GM18858 (cell line): ENCODE measurements around the gene RNGTT.
"Not testable (repeated sequence)": the region's sequence is repeated elsewhere in the genome, so short reads cannot be mapped to it uniquely, and the experiment has no call there.

Source experiments
- ATAC-seq: cut with Tn5 transposase; IDR thresholded peaks from one replicate; pipeline ENCODE4 v1.9.1; 2021; ENCODE audit not compliant: unreplicated experiment

Gene RNGTT

DNA sequence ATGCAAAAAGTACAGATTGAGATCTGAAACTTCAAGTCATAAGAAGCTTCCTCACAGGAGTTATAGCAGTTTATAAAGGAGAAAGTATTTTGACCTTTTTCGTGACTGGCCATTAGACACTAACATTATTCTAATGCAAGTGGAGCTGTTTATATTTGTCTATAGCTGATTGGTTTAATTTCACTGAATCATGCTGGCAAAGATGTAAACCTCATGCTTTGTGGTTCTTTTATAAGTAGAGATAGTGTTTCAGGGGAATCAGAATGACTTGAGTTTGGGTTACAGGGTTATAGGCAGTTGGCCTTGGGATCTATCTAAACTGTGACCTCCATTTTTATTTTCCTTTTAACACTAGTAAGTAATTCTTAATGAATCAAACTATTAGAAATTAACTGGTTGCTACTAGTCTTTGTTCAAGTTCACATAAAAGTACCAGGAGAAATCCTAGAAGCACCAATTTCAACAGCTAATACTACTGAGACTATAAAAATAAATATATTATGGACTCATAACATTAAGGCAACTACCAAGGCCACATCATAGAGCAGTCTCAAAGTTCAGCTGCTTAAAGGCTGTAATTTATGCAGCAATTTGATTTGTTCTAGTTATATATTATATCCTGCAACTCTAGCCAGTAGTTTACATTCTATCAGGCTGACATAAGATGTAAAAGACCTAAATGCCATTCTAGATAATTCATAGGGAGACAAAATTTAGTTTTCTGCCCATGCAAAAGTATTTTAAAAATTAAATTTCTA lies 94.0 kb downstream of the RNGTT start:
- ATAC-seq = no peak

DNA sequence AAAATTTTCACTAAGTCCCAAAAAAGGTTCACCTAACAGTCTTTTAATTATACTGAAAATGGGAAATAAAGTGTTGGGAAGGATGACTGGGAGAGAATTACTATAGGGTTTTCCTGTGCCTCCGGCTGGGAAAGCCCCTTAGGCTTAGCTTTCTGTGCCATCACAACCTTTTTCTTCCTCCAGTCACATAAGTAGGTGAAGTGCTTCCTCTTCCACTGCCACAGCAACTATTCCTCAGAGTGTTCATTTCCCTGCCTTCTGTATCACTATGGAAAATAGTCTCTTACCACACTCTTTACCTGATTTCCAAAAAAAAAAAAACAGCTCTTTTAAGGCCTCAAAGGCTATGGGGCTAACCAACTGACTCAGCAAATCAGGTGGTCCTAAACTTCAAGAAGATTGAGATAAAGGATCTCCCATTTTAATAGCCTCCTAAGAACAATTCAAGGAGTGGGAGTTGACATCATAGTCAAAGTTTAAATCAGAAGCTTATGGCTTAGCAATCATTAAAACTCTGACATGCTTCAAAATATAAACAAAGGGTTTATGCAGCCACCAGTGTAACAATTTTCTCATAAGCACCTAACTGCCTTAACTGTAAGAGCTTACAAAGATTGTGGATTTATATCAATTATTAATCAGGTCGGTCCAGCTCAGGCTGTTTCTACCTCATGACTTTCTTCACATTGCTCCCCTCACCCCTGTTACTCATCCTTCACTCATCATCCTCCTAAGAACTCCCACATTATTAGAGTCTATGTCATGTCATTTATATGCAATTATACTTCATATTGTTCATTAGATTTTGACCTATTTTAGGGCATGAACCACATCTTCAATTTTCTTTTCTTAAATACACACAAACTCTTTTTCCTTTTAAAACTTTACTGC lies 95.3 kb downstream of the RNGTT start:
- no peak for ATAC-seq

DNA sequence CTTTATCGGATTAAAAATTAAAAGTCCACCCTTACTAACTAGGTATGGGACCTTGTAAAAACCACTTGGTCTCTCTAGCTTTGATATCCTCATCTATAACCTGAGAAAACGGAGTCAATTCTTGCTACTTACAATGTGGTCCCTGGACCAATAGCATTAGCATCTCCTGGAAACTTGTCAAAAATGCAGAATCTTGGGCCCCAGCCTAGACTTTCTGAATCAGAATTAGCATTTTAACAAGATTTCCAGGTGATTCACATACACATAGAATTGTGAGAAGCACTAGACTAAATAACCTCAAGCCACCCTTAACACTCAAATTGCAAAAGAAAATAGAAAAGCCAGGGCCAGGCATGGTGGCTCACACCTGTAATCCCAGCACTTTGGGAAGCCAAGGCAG lies 96.6 kb downstream of the RNGTT start:
- ATAC-seq = no peak

DNA sequence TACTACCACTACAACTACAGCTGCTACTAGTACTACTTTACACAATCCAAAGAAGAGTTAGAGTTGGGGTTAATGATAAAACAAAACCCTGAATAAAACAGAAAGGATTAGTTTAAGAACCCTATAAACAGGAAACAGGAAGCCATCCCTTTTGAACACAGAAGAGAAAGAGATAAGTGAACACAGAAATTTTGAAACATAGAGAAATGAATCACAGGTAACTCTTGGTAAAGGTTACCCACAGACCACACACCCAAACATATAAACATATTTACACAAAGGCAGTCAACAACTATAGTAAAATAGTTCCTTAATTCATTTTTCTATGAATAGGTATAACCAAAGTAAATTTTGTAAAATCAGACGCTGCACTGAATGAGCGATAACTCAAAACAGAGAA lies 98.1 kb downstream of the RNGTT start:
- no peak for ATAC-seq

DNA sequence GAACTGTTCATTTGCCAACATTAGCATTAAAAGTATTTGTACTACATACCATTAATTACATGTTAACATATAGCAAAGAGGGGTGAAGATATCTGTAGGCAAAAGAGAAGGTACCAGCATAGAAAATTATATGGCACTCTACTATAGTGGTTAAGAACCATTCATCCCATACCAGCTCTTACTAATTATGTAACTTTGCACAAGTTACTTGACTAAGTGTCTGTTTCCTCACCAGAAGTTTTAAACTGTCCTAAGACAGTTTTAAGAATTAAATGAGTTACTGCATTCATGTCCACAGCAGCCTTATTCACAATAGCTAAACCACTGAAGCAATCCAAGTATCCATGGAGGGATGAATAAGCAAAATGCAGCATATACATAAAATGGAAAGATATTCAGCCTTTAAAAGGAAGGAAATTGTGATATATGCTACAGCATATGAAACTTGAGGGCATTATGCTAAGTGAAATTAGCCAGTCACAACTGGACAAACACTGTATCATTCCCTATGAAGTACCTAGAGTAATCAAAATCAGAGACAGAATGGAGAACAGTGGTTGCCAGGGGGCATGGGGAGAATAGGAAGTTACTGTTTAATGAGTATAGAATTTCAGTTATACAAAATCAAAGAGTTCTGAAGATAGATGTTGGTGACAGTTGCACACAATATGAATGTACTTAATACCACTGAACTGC lies 98.9 kb downstream of the RNGTT start:
- no peak for ATAC-seq

DNA sequence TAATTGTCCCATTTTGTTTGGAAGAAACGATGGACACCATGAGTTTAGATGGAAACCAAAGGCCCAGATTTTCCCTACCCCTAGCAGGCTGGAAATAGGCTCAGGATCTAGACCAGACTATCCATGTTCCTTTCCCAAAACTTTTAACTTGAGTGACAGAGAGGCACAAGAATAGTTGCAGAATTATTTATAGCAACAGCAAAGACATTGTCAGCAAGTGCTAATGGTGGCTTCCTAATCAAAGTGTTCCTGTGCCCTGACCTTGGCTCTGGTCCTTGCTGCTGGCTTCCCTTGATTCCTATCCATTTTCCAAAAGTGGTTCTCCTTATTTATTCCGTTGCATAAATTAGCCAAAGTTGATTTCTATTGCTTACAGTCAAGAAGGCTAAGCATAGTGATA lies 103.1 kb downstream of the RNGTT start:
- no peak for ATAC-seq

DNA sequence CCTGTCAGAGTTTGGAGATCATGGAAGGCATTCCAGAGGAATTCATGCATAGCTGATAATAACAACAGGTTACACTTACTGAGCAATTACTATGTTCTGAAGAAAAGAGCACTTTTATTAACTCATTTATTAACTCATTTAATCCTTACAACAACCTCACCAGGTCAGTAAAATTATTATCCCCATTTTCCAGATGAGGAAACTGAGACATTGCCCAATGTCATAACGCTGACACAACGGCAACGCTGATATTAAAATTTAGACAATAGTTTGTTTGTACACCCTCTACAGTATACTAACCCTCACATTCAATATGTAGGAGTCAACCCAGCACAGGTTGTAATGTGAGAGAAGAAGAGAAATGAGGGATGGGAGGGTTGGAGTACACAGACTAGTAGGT lies 105.0 kb downstream of the RNGTT start:
- ATAC-seq = no peak

DNA sequence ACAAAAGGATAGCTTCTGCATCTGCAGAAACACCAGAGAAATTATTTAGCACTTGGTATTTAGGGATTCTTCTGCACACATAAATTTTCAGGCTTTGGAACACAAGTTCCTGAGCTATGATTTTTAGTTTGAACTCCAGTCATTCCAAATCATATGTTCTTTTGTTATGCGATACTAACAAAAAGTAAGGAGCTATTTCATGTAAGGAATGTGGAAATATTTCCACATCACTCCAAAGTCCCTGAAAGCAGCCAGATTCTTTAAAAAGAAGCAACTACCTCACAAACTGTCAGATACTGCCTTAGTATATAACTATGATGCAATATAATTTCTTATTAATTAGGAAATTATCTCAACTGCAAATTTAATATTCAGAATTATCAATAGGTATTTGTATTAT lies 106.9 kb downstream of the RNGTT start:
- no peak for ATAC-seq

DNA sequence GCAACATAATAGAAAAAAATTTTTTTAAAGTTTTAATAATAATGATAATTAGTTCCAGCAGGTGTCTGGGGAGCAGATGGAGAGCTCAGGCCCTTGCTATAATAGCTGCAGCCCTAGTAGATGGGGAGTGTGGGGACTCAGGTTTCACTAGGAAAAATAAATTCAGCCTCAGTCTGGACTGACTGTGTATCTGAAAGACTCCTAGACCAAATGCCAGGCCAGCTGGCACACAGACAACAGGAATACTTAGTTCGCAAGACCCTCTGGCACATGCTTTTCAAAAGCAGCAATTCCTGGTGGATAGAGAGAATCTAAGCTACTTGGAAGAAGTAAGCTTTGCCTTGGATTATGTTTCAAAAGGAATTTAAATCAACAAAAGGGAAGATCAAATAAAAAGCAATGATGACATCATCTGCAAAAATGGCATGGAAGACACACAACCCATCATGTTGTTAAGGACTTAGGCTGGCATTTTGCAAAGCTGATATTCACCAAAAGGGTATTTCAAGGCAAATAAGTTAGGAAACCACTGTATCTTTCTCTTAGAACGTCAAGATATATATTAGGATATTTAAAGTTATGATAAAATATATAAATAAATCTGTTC lies 107.8 kb downstream of the RNGTT start:
- no peak for ATAC-seq

DNA sequence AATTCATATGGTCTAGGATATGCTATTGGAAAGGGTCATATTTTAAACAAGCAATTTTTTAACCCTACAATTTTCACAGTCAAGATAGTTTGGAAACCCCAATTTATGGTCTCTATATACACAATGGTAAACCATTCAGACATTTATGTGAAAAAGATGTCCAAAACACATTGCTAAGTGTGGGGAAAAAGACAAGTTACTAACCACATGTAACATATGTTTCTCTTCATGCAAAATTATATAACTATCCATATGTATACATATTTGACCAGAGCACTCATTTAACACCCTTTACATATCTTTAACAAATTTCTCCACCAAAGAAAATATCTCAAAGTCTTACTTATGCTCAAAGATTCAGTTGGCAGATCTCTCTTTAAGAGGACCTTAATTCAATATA lies 110.6 kb downstream of the RNGTT start:
- no peak for ATAC-seq

DNA sequence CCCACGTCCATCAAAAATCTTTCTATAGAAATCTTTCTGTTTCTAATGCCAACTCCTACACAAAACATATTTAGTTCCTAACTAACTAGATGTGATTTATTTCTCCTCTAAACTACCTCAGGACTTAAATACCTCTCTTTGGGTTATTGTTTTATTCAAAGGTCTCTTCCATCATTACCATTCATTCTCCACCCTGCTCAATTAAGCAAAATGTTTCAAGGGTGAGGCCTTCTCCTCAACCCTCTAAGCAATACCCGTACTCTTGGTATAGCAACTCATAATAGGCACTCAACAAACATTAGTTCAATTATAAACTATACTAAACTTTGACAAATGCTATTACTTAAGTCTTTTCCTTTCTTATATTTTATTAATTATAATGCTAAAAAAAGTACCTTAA lies 111.4 kb downstream of the RNGTT start:
- no peak for ATAC-seq

DNA sequence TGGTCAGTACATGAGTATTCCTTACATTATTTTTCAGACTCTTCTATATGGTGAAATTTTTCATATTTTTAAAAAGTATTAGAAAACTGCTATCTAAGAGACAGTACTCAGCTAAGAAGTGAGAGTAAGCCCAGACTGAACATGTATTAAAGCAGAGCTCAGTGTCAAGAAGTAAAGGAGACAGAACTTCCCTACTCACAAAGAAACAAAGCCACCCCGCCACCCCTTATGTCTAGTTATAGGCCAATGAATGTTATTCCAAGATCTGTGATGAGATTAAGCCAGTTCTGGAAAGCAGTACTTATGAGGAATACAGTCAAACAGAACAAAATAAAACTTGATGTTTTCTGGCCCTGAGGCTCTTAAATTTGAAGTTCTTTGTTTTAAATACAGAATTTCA lies 114.5 kb downstream of the RNGTT start:
- ATAC-seq = no peak

DNA sequence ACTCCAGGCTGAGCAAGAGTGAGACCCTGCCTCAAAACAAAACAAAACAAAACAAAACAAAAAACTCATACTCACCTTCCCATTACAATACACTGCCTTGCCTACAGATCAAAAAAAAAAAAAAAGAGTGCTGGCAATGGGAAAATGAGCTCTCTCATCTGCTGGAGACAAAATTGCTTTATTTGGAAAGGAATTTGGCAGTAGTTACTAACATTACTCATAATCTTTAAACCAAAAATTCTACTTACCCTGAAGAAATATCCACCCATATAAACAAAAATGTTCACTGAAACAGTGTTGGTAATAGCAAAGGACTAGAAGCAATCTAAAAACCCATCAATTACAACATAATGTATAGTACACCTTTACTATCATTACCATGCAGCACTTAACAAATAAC lies 120.4 kb downstream of the RNGTT start:
- no peak for ATAC-seq

DNA sequence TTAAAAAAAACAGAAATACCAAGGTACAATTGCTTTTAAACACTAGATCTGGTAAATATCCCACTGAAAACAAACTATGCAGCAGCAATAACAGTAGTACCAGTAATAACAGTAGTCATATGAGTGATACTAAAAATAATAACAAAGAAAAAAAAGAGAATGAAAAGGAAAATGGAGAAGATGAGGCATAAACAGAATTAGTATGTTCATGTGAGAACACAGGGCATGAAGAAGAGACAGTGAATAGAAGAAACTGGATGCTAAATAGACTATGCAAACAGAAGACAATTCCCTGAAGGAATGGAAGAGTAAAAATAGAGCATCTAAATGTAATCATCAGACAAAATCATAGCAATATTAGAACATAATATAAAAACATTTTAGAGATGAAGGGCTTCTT lies 121.1 kb downstream of the RNGTT start:
- no peak for ATAC-seq

DNA sequence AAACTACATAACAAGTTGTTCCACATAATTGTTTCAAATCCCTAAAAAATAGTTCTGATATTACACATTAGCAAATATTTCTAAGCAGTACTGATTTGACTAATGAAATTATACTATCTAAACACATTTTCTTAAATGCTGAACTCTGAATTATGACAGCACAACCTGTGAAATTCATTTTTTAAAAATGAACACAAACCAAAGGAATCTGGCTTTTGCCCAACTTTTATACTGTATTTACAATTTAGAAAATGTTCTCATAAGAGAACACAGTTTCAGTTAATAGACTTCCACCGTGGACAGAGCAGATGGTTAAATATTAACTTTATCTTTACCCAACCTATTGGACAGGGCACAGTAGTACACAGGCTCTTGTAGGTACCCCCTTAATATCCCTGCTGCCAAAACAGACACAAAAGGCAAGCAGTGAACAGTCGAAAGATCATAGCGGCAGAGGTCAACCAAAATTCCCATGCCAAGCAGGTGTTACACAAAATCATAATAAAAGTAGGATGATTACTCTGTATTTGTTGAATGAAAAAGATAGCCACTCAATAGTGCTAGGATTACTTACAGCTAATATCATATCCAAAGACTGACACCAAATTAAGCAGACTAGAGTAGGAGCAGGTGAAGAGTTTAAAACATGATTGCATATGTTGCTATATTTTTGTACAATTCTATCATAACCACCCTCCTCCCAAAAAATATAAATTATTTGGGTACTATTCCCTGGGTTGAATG lies 122.5 kb downstream of the RNGTT start:
- ATAC-seq = no peak

DNA sequence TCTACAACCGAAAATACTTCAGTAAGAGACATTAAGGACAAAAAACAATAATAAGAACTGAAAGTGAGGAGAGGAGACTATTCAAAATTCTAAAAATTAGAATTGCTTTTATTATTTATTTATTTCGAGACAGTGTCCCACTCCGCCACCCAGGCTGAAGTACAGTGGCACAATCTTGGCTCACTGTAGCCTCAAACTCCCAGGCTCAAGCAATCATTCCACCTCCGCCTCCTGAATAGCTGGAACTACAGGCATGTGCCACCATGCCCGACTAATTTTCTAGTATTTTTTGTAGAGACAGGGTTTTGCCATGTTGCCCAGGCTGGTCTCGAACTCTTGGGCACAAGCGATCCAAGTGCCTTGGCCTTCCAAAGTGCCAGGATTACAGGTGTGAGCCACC lies 123.1 kb downstream of the RNGTT start:
- ATAC-seq = no peak

DNA sequence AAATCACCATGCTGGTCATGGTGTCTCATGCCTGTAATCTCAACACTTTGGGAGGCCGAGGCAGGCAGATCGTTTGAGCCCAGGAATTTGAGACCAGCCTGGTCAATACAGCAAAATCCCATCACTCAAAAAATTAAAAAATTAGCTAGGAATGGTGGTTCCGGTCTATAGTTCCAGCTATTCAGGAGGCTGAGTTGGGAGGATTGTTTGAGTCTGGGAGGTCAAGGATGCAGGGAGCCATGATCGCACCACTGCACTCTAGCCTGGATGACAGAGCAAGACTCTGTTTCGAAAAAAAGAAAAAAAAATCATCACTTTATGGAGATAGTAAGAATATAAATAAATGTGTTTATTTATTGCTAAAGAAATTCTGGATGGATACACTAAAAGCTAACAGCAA lies 124.1 kb downstream of the RNGTT start:
- no peak for ATAC-seq

DNA sequence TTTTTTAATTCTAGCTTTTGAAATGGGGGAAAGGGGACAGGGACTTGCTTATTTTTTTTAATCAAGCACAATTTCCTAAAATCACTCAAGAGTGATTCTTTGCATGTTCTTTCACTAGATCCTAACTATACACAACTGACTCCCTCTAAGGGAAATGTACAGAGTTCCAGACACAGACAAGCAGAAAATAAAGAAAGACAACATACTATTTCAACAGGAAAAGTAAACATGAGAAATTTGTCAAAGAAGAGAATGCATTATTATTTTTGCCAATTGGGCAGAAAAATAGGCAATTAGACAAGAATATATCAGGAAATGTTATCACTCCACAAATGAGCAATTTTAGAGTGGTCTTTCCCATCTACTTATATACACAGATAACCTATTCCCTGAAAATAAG lies 128.2 kb downstream of the RNGTT start:
- ATAC-seq = no peak

DNA sequence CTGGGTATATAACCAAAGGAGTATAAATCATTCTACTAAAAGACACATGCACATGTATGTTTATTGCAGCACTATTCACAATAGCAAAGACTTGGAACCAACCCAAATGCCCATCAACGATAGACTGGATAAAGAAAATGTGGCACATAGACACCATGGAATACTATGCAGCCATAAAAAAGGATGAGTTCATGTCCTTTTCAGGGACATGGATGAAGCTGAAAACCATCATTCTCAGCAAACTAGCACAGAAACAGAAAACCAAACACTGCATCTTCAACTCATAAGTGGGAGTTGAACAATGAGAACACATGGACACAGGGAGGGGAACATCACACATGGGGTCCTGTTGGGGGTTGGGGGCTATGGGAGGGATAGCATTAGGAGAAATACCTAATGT lies 130.3 kb downstream of the RNGTT start:
- ATAC-seq = not testable (repeated sequence)

DNA sequence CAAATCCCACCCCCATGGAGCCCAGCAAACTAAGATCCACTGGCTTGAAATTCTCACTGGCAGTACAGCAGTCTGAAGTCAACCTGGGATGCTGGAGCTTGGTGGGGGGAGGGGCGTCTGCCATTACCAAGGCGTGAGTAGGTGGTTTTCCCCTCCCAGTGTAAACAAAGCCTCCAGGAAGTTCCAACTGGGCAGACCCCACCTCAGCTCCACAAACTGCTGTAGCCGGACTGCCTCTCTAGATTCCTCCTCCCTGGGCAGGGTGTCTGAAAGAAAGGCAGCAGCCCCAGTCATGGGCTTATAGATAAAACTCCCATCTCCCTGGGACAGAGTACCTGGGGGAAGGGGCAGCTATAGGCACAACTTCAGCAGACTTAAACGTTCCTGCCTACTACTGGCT lies 135.8 kb downstream of the RNGTT start:
- not testable (repeated sequence) for ATAC-seq

DNA sequence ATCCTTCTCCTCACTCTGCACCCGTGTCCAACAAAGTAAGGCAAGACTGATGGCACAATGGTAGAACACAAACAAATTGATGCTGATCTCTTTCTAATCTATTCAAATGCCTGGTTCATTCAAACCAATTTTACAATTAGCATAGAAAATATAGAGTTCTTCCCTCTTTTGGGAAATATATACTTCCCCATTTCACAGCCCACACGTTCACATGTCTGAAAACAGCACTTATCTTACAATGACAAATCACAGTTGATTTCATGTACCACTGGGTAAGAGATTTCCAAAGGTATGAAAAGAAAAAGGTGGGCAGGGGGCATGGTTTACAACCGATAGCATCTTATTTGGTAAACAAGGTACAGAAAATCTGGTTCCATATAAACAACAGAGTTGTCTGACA lies 137.6 kb downstream of the RNGTT start:
- no peak for ATAC-seq
